ENCODE data around the gene HEPACAM.

HEPACAM gene

DNA sequence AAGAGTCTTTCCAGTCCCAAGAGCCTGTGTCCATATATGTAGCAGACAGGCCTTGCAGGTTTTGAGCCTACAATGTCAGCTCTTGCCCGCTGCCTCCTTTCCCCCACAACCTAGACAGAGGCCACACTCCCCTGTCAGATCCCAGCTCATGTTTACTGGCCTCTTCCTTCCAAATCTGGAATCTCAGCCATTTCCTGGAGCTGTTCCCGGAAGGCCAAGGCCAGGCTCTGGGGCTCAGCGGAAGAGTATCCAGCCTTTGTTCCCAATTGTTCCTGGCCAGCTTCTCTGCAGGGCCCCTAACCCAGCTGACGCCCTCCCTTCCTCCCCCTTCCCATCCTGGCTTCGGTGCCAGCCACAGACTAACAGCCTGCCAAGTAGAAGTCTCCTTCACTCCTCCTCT lies 37.1 kb downstream of the HEPACAM start:
- no peak for DNase-seq

DNA sequence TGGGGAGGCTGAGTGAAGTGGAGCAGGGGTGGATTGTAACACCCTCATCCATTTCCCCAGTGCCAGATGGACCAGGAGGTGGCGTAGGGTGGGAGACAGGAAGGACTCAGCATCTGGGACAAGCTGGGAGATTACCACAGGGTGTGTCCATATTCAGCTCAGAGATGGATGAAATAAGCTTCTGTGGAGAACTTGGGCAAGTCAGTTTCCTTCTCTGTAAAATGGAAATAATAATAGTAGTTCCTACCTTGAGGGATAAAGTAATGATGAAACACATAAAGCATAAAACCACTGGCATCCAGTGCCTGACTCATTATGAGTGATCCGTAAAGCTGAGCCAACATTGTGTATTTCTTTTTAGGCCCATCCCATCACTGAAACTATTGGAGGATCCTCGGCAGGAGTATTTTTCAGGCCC lies 37.6 kb downstream of the HEPACAM start:
- DNase-seq: no peak

DNA sequence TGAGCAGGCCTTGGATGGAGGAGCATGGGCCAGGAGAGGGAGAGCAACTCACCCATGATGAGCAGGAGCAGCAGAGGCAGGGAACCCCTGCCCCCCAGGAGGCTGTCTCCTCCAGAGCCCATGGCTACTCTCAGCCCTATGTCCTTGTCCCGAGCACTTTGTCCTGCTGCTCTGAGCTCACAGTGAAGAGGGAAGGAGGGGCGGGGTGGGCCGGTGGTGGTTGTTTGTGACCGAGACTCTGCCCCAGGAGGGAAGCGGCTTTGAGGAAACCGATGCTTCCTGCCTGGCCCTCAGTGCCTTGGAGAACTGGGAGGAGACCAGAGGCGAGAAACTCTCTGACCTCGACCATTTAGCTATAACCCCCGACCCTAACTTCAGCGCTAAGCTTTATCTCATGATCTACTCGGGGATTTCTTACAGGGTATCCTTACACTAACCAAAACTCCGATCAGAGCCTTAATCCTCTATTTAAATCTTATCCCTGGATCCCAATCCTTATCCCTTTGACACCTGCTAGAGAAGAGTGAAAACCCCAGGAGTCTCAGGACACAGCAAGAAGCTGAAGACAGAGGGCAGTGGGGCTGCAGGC lies 38.1 kb downstream of the HEPACAM start, which contains the start of gene ROBO4:
Gene ROBO4 (minus strand): TSS at position 192 of the 589 bp plus-strand sequence. CDS start 70 bp downstream, at position 122.
- DNase-seq: no peak

DNA sequence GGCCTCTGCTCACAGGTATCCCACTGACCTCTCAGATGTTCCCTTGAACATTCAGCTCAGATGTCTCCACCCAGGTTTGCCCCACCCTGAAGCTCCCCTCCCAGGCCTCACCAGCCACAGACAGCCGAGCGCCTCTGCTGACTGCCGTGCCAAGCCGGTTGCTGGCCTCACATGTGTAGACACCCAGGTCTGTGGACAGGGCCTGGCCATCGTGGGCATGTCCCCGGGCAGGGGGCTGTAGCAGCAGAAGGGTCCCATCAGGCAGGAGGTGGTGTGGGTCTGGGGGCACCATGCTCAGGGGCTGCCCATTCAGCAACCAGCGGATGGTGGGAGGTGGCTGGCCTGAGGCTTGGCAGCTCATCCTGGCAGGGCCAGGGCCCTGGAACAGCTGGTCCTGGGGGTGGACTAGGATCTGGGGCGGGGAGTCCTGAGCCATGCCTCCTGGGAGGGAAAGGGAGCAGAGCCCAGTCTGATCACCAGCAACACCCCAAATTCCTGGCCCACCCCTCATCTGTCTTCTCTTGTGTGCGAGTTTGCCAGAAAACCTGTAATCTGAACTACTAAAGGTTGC lies 38.9 kb downstream of the HEPACAM start:
- no peak for DNase-seq

- no peak for DNase-seq
These were observed 39.6 kb downstream of the HEPACAM start for GRCh38 chr11:124896071-124896750.

GRCh38 chr11:124895471-124895971 lies 40.3 kb downstream of the HEPACAM start:
- no peak for DNase-seq

- DNase-seq: no peak
These were observed 41.0 kb downstream of the HEPACAM start for GRCh38 chr11:124894606-124895430.

DNA sequence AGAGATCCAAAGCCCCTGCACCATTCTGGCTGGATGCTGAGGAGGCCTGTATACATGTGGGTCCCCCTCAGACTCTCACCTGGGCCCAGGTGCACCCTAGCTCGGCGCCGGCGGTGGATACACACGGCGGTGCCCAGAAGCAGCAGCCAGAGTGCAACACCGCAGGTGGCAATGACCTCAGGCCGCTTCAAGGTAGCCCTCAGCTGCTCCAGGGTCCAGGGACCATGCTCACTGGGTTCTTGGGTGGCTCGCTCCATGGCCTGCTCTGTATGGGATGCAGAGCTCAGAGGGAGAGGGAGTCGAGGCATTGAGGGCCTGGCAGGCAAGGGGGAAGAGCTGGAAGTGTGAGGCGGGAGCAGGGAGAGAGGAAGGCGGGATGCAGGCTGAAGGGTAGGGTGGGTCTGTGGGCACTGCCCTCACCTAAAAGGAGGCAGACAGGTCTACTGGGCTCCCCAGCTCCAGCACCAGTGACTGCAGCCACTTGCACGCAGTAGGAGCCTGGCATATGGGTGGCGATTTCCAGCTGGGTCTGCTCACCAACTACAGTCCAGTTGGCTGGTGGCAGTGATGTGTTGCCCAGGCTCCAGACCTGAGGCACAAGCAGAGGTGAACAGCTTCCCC lies 42.0 kb downstream of the HEPACAM start:
- DNase-seq: no peak

DNA sequence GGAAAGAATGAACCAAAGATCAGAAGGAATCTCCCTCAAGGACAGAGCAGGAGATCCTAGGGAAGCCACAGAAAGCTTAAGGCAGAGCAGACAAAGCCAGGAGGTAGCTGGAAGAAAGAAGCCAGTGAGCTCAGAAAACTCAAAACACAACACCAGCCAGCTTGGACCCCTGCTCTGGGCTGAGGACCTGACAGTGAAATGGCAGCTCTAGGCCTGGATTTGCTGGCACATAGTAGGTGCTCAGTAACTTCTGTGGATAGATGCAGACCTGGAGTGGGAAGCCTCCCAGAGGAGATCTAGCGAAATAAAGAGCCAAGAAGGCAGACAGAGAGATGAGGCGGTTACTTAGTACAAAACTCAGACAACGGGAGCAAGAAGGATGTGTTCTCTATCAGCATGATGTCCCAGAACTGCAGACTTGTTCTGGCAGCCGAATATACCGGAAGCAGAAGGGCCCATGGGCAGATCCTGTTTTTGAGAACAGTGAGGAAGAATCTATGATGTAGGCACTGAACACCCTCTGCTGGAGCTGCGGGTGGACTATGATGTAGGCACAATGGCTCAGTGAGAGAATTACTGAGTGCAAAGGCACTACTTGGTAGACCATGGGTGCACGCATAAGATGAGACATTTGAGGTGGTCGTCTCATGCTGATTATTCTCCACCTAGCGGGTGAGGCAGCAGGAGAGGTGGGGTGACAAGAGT lies 42.9 kb downstream of the HEPACAM start:
- no peak for DNase-seq

DNA sequence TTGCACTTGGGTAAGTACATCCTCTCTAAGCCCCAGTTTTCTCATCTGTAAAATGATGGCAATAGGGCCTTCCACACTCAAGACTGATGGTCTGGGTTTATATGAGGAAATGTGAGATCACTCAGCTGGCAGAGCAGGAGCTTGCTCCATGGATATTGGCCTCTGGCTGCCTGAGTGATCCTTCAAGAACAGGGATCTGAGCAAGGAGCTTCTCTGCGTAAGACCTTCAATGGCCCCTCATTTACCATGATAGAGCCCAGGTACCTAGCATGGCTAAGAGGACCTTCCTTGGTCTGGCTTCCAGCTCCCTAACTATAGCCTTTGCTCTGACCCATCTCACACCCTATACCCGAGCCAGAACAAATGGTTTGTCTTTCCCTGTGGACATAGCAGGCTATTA lies 43.7 kb downstream of the HEPACAM start:
- DNase-seq: no peak

DNA sequence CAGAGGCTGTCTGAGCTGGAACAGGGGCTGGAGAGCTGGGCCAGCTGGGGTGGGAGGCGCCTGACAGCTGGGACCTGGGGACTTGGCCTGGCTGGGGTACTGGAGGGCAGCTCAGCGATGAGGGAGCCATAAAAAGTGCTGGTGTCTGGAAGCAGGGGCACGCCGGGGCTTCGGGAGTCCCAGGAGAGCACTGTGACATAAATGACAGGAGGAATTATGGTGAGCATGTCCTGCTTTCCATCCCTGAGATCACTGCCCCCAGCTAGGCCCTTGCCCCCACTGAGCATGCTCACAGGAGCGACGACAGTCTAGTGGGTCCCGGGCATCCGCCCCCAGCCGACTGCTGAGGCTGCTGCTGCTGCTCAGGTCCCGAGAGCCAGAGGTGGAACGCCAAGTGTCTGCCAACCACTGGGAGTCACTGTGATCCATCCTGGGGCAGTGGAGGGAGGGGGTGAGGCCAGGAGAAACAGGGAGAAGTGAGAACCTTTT lies 44.4 kb downstream of the HEPACAM start:
- no peak for DNase-seq

- no peak for DNase-seq
These were observed 45.0 kb downstream of the HEPACAM start for GRCh38 chr11:124890683-124891372.

DNA sequence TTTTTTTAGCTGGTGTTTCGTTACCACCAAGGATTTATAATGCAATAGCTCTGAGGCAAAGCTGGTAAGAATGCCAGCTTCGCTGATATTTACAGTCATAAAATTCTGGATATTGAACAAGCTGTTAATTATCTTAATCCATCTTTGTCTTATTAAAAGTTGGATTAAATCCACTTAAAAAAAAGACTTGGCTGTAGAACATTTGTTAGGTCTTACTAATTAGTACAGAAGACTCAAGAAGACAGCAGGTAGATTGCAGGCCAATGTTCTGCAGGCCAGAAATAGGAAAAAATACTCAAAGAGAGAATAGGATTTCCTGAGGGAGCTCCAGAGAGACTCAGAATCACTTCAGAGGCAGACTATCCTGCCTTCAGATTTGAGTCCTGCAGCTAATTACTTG lies 45.7 kb downstream of the HEPACAM start:
- no peak for DNase-seq

DNA sequence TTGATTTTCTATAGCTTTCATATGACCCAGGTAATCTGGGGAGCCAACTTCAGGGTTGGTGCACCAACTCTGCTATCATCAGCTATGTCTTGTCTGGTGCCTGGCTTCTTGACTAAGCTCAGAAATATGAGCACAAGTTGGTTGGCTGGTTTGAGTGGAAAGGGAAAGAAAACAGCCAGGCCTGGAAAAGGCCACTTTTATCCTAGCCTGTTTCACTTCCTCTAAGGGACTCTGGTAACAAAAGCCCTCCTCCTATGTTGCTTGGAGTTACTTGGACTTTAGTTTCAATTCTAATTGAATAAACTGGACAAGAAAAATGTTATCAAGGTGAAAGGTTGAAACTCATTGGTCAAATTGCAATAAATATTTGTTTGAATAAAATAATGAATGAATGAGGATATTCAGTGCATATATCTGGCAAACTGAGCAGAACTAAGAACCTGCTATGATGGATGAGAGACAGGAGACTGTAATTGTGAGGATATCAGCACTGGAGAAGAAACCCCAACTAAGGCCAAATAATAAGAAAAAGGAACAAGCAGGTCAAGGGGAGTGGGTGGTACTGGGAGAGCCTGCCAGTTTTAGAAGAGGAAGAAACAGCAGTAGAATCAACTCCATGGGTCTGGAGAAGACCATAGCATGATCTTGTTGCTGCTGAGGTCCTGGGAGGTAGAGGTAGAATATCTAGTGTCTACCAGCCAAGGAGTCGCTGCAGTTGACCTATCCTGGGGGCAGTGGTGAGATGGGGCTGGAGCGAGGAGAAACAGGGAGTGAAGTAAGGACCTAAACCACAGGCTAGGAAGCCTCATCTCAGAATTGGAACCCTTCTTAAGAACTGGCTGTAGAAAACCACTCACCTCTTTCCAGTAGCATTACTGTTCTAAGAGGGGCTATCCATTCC lies 46.4 kb downstream of the HEPACAM start:
- DNase-seq: no peak

DNA sequence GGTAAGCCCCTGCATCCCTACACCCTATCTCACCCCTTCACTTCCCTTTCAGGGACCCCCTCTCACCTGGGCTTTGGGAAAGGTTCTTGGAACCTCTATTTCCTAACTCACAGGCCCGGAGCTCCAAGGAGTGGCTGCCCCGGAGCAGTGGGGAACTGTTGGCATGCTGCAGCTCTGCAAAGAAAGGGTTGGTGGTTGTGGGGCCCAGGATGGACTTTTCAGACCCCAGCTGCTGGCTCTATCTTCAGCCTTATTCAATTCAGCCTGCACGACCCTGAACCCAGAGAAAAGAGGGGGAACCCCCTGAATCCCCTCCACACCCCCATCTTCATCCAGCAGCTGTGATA lies 48.2 kb downstream of the HEPACAM start:
- DNase-seq: no peak

DNA sequence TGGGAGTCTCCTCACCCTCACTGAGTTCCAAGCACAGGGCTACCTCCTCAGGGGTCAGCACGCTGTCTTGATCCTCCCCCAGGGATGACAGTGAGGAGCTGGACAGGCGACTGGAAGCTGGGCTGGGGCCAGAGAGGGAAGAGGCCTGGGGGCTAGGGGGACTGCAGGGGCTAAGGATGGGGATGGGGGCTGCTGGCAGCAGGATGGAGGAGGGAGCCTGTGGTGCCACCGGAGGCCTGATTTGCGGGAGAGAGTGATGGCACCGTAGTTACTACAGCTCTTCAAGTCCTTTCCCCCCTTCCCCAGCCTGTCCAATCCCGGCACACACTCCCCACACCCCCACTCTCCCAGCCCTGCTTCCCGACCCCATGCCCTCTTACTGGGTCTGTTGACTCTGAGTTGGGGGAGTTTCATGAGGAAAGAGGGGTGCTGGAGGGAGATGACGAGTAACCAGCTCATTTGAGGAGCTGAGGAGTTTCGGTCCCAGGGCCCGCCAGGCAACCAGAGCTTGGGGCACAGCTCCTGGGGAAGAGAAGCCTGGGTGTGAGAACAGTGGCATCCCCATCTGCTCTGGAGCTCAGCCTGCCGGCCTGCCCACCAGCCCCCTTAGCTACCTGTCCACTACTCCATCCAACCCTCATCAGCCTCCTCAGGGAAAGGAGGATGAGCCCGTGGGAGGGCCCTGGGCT lies 48.7 kb downstream of the HEPACAM start:
- no peak for DNase-seq

GRCh38 chr11:124886476-124886875 lies 49.4 kb downstream of the HEPACAM start:
- no peak for DNase-seq

DNA sequence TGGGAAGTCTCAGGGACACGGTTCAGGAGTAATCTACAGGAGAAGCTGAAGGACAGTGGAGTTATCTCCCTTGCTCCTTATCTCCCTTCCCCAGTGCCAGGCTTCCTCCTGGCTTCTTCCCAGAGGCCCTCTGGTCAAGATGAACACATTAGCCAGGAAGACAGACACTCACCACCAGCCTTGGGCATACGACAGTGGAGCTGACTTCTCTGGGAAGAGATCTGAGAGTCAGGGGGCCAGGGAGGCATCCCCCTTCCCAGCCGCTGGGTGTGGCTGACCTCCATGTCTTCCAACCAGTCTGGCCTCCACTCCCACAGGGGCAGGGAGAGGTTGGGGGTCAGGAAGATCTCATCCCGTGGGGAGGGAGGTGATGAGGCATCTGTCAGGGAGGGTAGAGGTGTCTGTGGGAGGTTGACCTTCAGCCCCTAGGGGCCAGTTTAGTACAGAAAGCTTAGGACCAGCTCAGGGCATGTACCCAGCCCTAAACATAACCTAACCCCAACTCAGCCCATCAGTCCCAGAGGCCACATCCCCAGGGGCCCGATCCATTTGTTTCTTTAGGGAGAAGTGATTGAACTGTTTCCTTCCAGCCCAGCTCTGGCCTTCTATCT lies 50.9 kb downstream of the HEPACAM start:
- no peak for DNase-seq

GRCh38 chr11:124884340-124884739 lies 51.5 kb downstream of the HEPACAM start:
- DNase-seq: no peak

All from stimulated activated naive CD4-positive, alpha-beta T cell treated with Interleukin-2 at 50 U/mL for 16 hours (primary cell).